ENCODE results near the gene JPH2. TPM values are rescaled to one million over a fixed set of nuclear protein-coding genes. Genes with fewer than 3 reads are reported as not detected.

Gene JPH2
- total RNA-seq, 1 donor from 2014 or later: not detected

DNA sequence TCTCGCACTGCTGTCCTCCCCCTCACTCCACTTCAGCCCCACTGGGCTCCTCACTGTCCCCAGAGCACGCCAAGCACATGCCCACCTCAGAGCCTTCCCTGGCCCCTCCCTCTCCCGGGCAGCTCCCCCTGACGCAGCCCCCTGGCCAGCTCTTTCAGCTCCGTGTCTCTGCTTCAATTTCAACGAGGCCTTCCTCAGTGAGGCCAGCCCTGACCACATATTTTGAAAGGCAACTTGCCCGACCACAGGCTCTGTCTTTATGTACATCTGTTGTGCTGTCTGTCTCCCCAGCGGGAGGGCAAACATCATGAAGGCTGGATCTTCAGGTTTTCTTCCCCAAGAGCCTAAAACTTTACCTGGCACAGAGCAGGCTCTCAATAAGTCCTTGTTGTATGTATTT is 44.6 kb downstream of the JPH2 start:
- POLR2A ChIA-PET: no interaction called here
- CTCF ChIA-PET: no interaction called here
- H3K27me3 Mint-ChIP-seq: peaks cover 29% of the 10 kb centered on the region
- H3K36me3 Mint-ChIP-seq (ENCODE audit: low read depth): no peaks in the 10 kb centered on the region
- H3K4me3 Mint-ChIP-seq: no peak overlapping the region
- no peaks in the 10 kb centered on the region for H3K4me1 Mint-ChIP-seq
- intact Hi-C loops (cut with micrococcal nuclease): no loop called here
- DNase-seq: no peak
- no peak overlapping the region for H3K27ac Mint-ChIP-seq
- TF ChIP-seq, protein P1, sequence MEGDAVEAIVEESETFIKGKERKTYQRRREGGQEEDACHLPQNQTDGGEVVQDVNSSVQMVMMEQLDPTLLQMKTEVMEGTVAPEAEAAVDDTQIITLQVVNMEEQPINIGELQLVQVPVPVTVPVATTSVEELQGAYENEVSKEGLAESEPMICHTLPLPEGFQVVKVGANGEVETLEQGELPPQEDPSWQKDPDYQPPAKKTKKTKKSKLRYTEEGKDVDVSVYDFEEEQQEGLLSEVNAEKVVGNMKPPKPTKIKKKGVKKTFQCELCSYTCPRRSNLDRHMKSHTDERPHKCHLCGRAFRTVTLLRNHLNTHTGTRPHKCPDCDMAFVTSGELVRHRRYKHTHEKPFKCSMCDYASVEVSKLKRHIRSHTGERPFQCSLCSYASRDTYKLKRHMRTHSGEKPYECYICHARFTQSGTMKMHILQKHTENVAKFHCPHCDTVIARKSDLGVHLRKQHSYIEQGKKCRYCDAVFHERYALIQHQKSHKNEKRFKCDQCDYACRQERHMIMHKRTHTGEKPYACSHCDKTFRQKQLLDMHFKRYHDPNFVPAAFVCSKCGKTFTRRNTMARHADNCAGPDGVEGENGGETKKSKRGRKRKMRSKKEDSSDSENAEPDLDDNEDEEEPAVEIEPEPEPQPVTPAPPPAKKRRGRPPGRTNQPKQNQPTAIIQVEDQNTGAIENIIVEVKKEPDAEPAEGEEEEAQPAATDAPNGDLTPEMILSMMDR (IDR thresholded peaks at IDR 0.05): no peak
- no peaks in the 10 kb centered on the region for H3K9me3 Mint-ChIP-seq
- no peak for ATAC-seq (ENCODE audit: low read depth)

DNA sequence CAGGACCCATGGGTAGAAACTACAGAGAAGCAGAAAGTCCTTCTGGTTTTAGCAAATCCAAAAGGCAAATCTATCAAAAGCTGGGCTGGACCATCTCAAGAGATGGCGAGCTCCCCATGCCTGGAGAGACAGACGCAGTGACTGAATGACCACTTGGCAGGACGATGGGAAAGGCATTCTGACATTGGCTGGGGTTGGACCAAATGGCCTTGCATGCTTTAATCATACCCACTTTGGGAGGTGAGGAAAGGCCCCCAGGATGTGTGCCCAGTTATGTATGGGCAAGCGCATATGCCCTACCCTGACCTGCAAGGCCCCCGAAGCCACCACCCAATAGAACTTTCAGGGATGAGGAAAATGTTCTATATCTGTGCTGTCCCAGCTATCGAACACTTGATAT is 45.1 kb downstream of the JPH2 start:
- no peak overlapping the region for H3K27ac Mint-ChIP-seq
- no peaks in the 10 kb centered on the region for H3K36me3 Mint-ChIP-seq (ENCODE audit: low read depth)
- H3K27me3 Mint-ChIP-seq: peaks cover 26% of the 10 kb centered on the region
- no peaks in the 10 kb centered on the region for H3K4me1 Mint-ChIP-seq
- H3K4me3 Mint-ChIP-seq: no peak overlapping the region
- TF ChIP-seq, protein P1 (IDR thresholded peaks at IDR 0.05): no peak
- intact Hi-C loops (cut with micrococcal nuclease): no loop called here
- CTCF ChIA-PET: no interaction called here
- DNase-seq: no peak
- H3K9me3 Mint-ChIP-seq: no peaks in the 10 kb centered on the region
- ATAC-seq (ENCODE audit: low read depth): no peak
- POLR2A ChIA-PET: no interaction called here

DNA sequence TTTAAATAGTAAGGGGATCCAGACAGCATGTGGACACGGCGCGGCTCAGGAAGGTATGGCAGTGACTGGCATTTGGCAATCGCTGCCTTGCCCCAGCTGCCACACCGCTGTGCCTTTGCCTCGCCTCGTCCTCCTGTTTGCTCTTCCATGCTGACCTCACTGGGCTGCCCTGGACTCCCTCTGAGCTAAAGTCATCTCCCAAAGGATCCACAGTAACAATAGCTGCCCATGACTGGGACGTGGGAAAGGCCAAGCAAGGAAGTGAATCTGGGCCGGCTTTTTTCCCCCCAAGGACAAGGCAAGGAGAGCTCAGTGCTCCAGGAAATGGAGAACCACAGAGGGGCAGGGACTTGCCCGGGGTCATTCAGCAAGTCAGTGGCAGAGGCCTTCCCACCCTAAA is 48.1 kb downstream of the JPH2 start:
- CTCF ChIA-PET: no interaction called here
- Mint-ChIP-seq H3K36me3 (ENCODE audit: low read depth) (no peaks in the 10 kb centered on the region), H3K4me3 (no peak overlapping the region), H3K9me3 (no peaks in the 10 kb centered on the region), H3K27ac (no peak overlapping the region), H3K27me3 (peaks cover 20% of the 10 kb centered on the region), H3K4me1 (peaks cover 2% of the 10 kb centered on the region)
- intact Hi-C loops (cut with micrococcal nuclease): no loop called here
- ATAC-seq (ENCODE audit: low read depth): no peak
- POLR2A ChIA-PET: no interaction called here
- DNase-seq: no peak
- TF ChIP-seq, protein P1 (IDR thresholded peaks at IDR 0.05): no peak

DNA sequence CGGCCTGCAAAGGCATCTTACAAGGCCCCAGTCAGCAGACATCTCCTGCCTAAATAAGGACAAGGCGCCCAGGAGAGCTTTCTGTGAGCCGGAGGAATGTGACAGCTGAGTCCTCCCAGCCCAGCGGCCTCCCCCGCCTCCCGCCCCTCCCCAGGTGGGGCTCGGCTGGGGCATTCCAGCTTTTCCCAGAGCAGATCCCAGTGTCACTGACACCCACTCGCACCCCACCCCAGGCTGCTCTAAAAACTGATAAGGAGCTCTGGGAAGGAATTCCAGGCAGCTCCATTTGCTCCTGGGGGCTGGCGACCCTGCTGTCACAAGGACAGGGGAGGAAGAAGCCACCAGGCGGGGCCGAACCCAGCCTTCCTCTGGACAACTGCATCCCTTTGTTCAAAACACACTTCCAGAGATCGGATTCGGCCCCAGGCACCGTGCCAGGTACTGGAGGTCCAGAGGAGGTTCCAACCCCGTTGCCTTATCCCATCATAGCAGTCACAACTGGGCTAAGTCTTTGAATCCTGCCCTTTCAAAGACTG is 49.7 kb downstream of the JPH2 start:
- POLR2A ChIA-PET: no interaction called here
- CTCF ChIA-PET: no interaction called here
- Mint-ChIP-seq H3K4me3 (no peak overlapping the region), H3K36me3 (ENCODE audit: low read depth) (no peaks in the 10 kb centered on the region), H3K27me3 (peaks cover 16% of the 10 kb centered on the region), H3K27ac (no peak overlapping the region), H3K9me3 (no peaks in the 10 kb centered on the region), H3K4me1 (peaks cover 2% of the 10 kb centered on the region)
- ATAC-seq (ENCODE audit: low read depth) (no peak), DNase-seq (no peak)
- intact Hi-C loops (cut with micrococcal nuclease): no loop called here
- TF ChIP-seq, protein P1 (IDR thresholded peaks at IDR 0.05): no peak

DNA sequence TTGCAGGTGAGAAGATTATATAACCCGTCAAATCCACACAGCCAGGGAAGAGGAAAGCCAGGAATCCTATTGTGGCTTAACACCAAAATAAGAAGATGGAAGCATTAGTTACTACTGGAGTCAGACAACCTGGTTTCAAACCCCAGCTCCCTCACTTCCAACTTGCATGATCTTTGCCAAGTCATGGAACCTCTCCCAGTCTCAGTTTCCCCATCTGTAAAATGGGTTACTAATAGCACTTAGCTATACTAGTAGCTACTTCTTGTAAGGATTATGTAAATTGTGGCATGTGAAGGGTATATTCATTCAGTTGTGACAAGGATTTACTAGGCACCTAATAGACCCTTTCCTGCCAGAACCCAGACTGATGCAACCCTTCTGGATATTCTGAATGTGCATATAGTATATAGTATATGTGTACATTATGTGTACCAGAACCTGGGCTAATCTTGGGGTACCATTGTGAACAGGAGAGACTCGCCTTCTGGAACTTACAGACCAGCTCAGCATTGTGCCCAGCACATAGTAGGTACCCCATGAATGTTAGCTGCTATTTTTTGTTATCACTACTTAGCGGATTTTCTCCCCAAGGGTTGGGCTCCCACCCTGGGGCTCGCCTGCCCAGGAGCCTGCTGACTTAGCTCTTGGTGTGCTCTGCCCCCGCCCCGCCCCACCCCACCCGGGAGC is 50.3 kb downstream of the JPH2 start:
- ChIA-PET CTCF (no interaction called here), POLR2A (no interaction called here)
- Mint-ChIP-seq H3K9me3 (no peaks in the 10 kb centered on the region), H3K27me3 (peaks cover 14% of the 10 kb centered on the region), H3K36me3 (ENCODE audit: low read depth) (no peaks in the 10 kb centered on the region), H3K27ac (no peak overlapping the region), H3K4me1 (peaks cover 2% of the 10 kb centered on the region), H3K4me3 (no peak overlapping the region)
- ATAC-seq (ENCODE audit: low read depth) (no peak), DNase-seq (no peak)
- intact Hi-C loops (cut with micrococcal nuclease): no loop called here
- TF ChIP-seq, protein P1 (IDR thresholded peaks at IDR 0.05): no peak
